ENCODE measurements around the gene SAMD4A.
"Not testable (repeated sequence)": the region's sequence is repeated elsewhere in the genome, so short reads cannot be mapped to it uniquely, and the experiment has no call there.

Gene SAMD4A

DNA sequence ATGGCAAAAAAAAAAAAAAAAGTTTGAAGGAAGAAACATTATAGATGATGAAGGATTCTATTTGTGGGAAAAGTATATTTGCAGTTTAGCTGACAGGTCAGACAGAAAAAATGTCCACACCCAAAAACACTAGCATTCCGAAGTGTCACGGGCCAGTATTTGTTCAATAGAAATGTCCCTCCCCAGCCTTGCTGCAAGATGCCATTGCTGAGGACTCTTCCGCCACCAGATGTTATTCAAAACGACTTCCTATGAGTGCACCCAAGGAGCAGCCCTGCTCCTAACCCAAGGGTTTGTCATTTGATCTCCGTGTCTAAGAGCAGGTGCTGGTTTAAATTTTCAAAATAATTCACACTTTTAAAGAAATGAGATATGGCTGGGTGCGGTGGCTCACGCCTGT, 172.6 kb downstream of the SAMD4A start:
- Histone ChIP-seq H3K4me3 (ENCODE audit: insufficient read length, low read depth) (no peak overlapping the region), H3K36me3 (ENCODE audit: insufficient read depth, insufficient read length, low read length) (peaks cover 46% of the 10 kb centered on the region), H3K4me1 (ENCODE audit: insufficient read depth, insufficient read length) (no peaks in the 10 kb centered on the region), H3K9me3 (ENCODE audit: insufficient read depth, low read length) (no peaks in the 10 kb centered on the region), H3K9ac (ENCODE audit: insufficient read length, low read depth) (no peak overlapping the region), H3K27me3 (ENCODE audit: insufficient read depth, insufficient read length) (no peaks in the 10 kb centered on the region)
- TF ChIP-seq SUZ12 (IDR thresholded peaks at IDR 0.05; ENCODE audit: extremely low read depth, insufficient read depth, insufficient read length) (no peak), YY1 (IDR thresholded peaks at IDR 0.05; ENCODE audit: insufficient read depth, insufficient read length) (no peak), ZNF274 (IDR thresholded peaks at IDR 0.05; ENCODE audit: low read depth, low read length) (no peak)
- DNase-seq (ENCODE audit: low read depth, low spot score), result no peak

DNA sequence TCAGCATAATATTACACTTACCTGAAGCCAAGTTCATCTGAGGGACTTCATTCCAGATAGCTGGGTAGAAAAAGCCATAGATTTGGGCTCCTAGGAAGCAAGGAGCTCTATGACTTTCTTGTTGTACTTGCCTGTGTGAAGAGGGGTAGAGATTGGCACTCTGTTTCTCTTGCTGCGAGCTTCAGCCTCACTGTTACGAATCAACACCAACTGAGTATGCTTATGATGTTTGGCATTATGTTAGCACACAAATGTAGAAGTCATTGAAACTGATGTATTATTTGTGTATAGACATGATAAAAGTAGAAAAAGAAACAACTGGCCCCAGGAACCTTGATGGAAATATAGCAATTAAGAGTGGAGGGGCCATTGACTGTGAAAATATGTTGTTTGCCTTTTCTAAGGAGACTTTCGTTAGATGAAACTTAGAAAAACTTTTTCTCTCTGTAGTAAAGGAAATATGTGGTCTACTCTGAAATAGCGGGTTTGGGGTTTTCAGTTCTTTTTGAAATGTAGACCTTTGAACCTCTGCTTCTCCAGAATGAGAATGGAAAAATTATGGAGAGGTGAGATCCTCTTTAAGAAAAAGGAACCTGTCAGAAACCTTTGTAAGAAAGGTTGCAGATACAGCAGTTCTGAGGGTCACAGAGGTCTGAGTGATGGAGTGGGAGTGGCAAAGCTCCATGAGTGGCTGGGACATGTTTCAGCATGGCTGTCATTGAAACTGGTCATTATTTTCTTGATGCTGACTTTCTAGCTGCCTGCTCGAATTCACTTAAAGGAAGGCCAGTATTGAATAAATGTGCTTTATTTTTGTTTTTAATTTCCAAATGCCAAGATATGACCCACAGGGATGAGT, 175.8 kb downstream of the SAMD4A start:
- DNase-seq (ENCODE audit: low read depth, low spot score), result no peak
- Histone ChIP-seq H3K9me3 (ENCODE audit: insufficient read depth, low read length) (no peaks in the 10 kb centered on the region), H3K36me3 (ENCODE audit: insufficient read depth, insufficient read length, low read length) (peaks cover 66% of the 10 kb centered on the region), H3K27me3 (ENCODE audit: insufficient read depth, insufficient read length) (no peaks in the 10 kb centered on the region), H3K4me1 (ENCODE audit: insufficient read depth, insufficient read length) (no peaks in the 10 kb centered on the region), H3K4me3 (ENCODE audit: insufficient read length, low read depth) (no peak overlapping the region), H3K9ac (ENCODE audit: insufficient read length, low read depth) (no peak overlapping the region)
- TF ChIP-seq ZNF274 (IDR thresholded peaks at IDR 0.05; ENCODE audit: low read depth, low read length) (no peak), SUZ12 (IDR thresholded peaks at IDR 0.05; ENCODE audit: extremely low read depth, insufficient read depth, insufficient read length) (no peak), YY1 (IDR thresholded peaks at IDR 0.05; ENCODE audit: insufficient read depth, insufficient read length) (no peak)

DNA sequence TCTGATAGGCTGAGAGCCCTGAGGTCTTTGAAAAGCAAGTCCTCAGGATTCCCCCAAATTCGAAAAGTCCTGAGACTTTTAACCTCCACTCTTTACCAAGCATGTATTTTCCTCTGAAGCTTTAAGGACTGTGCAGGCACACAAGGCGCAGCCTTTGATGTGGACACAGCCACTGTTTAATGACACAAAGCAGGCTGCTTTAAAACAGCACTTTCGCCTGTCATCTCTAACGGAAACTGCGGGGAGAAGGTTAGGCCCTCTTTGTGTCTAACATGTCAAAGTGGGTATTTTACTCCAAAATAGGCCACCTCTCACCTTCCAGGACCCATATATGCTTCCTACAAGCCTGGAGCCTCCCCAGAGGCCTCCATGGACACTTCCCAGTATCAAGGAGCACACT, 176.5 kb downstream of the SAMD4A start:
- DNase-seq (ENCODE audit: low read depth, low spot score), result no peak
- Histone ChIP-seq H3K9ac (ENCODE audit: insufficient read length, low read depth) (no peak overlapping the region), H3K9me3 (ENCODE audit: insufficient read depth, low read length) (no peaks in the 10 kb centered on the region), H3K4me1 (ENCODE audit: insufficient read depth, insufficient read length) (no peaks in the 10 kb centered on the region), H3K36me3 (ENCODE audit: insufficient read depth, insufficient read length, low read length) (peaks cover 66% of the 10 kb centered on the region), H3K27me3 (ENCODE audit: insufficient read depth, insufficient read length) (no peaks in the 10 kb centered on the region), H3K4me3 (ENCODE audit: insufficient read length, low read depth) (no peak overlapping the region)
- TF ChIP-seq ZNF274 (IDR thresholded peaks at IDR 0.05; ENCODE audit: low read depth, low read length), result no peak
- TF ChIP-seq YY1 (IDR thresholded peaks at IDR 0.05; ENCODE audit: insufficient read depth, insufficient read length), result no peak
- no peak for TF ChIP-seq SUZ12 (IDR thresholded peaks at IDR 0.05; ENCODE audit: extremely low read depth, insufficient read depth, insufficient read length)

DNA sequence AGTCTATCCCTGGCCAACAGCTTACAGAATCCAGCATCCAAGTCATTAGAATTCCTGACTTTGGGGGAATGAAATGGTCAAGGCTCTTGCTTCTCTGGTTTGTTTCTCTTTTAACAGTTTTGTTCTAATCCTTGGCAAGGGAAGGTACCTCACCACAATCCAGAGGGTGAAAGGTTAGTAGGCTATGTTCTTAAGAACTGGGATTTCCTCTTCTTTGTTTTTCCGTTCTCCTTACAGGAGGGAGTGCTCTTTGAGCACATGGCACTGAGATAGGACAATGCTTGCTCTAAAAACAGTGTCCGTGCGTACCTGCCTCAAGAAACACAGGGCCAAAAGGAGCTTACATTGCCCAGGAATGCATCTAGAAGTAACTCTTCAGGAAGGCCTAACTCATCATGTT, 179.1 kb downstream of the SAMD4A start:
- Histone ChIP-seq H3K36me3 (ENCODE audit: insufficient read depth, insufficient read length, low read length) (peaks cover 67% of the 10 kb centered on the region), H3K4me3 (ENCODE audit: insufficient read length, low read depth) (no peak overlapping the region), H3K9me3 (ENCODE audit: insufficient read depth, low read length) (no peaks in the 10 kb centered on the region), H3K4me1 (ENCODE audit: insufficient read depth, insufficient read length) (no peaks in the 10 kb centered on the region), H3K27me3 (ENCODE audit: insufficient read depth, insufficient read length) (no peaks in the 10 kb centered on the region), H3K9ac (ENCODE audit: insufficient read length, low read depth) (no peak overlapping the region)
- no peak for DNase-seq (ENCODE audit: low read depth, low spot score)
- TF ChIP-seq YY1 (IDR thresholded peaks at IDR 0.05; ENCODE audit: insufficient read depth, insufficient read length) (no peak), ZNF274 (IDR thresholded peaks at IDR 0.05; ENCODE audit: low read depth, low read length) (no peak), SUZ12 (IDR thresholded peaks at IDR 0.05; ENCODE audit: extremely low read depth, insufficient read depth, insufficient read length) (no peak)

DNA sequence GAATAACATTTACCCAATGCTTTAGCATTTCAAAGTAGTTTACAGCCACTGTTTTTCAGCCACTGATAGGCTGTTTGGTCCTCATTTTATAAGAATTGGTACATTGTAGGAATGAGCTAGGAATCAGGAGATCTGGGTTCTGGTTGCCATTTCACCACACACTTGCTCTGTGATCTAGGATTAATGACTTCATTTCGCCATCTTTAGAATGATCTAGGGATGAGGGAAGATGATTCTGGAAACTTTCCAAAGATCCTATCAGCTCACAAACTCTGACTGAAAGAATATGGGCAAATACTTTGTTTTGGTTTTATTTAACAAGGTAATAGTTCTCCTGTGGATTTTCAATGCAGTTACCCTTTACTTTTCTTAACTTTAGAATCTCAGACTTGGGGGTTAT, 180.7 kb downstream of the SAMD4A start:
- no peaks in the 10 kb centered on the region for H3K27me3 ChIP-seq (ENCODE audit: insufficient read depth, insufficient read length)
- H3K9me3 ChIP-seq (ENCODE audit: insufficient read depth, low read length), result no peaks in the 10 kb centered on the region
- DNase-seq (ENCODE audit: low read depth, low spot score), result no peak
- H3K9ac ChIP-seq (ENCODE audit: insufficient read length, low read depth), result no peak overlapping the region
- no peak overlapping the region for H3K4me3 ChIP-seq (ENCODE audit: insufficient read length, low read depth)
- peaks cover 74% of the 10 kb centered on the region for H3K36me3 ChIP-seq (ENCODE audit: insufficient read depth, insufficient read length, low read length)
- TF ChIP-seq SUZ12 (IDR thresholded peaks at IDR 0.05; ENCODE audit: extremely low read depth, insufficient read depth, insufficient read length) (no peak), YY1 (IDR thresholded peaks at IDR 0.05; ENCODE audit: insufficient read depth, insufficient read length) (no peak), ZNF274 (IDR thresholded peaks at IDR 0.05; ENCODE audit: low read depth, low read length) (no peak)
- no peaks in the 10 kb centered on the region for H3K4me1 ChIP-seq (ENCODE audit: insufficient read depth, insufficient read length)

DNA sequence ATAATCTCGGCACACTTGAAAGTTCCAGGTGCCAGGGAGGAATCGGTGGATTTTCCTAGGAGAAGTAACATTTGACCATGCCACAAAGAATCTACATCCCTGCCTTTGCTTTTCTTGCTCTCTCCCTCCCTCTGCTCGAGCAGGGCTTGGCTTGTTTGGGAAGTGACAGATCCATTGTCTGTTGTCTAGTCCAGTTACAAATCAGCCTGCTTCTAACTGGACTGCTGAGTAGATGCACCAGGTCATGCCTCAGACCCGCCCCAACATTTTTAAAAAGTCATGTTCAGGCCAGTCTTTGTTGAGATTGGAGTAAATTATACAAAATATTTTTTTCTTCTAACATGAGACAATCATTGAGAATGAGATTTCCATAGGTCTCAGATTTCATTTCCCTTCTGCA, 182.3 kb downstream of the SAMD4A start:
- no peak for DNase-seq (ENCODE audit: low read depth, low spot score)
- no peaks in the 10 kb centered on the region for H3K27me3 ChIP-seq (ENCODE audit: insufficient read depth, insufficient read length)
- H3K36me3 ChIP-seq (ENCODE audit: insufficient read depth, insufficient read length, low read length), result peaks cover 73% of the 10 kb centered on the region
- TF ChIP-seq YY1 (IDR thresholded peaks at IDR 0.05; ENCODE audit: insufficient read depth, insufficient read length), result no peak
- no peak for TF ChIP-seq SUZ12 (IDR thresholded peaks at IDR 0.05; ENCODE audit: extremely low read depth, insufficient read depth, insufficient read length)
- TF ChIP-seq ZNF274 (IDR thresholded peaks at IDR 0.05; ENCODE audit: low read depth, low read length), result no peak
- no peak overlapping the region for H3K9ac ChIP-seq (ENCODE audit: insufficient read length, low read depth)
- no peak overlapping the region for H3K4me3 ChIP-seq (ENCODE audit: insufficient read length, low read depth)
- H3K9me3 ChIP-seq (ENCODE audit: insufficient read depth, low read length), result no peaks in the 10 kb centered on the region
- H3K4me1 ChIP-seq (ENCODE audit: insufficient read depth, insufficient read length), result no peaks in the 10 kb centered on the region

DNA sequence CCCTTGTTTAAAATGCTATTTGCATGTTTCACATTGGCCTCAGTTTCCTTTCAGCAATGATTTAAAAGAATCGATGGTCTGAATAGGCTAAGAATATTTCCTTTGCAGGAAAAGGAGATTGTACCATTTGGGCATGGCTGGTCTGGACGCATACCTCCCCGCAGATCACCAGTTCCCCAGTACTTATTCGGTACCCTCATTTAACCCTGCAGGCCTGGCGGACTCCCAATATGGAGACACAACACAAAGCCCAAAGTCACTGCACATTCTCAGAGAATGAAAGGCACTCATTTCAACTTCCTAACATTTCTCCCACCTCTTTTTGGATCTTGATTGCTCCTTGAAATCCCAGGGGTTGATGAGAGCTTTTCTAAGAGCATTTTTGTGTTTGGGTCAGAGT, 182.8 kb downstream of the SAMD4A start:
- DNase-seq (ENCODE audit: low read depth, low spot score), result no peak
- peaks cover 75% of the 10 kb centered on the region for H3K36me3 ChIP-seq (ENCODE audit: insufficient read depth, insufficient read length, low read length)
- TF ChIP-seq SUZ12 (IDR thresholded peaks at IDR 0.05; ENCODE audit: extremely low read depth, insufficient read depth, insufficient read length) (no peak), ZNF274 (IDR thresholded peaks at IDR 0.05; ENCODE audit: low read depth, low read length) (no peak), YY1 (IDR thresholded peaks at IDR 0.05; ENCODE audit: insufficient read depth, insufficient read length) (no peak)
- H3K27me3 ChIP-seq (ENCODE audit: insufficient read depth, insufficient read length), result no peaks in the 10 kb centered on the region
- no peaks in the 10 kb centered on the region for H3K4me1 ChIP-seq (ENCODE audit: insufficient read depth, insufficient read length)
- no peaks in the 10 kb centered on the region for H3K9me3 ChIP-seq (ENCODE audit: insufficient read depth, low read length)
- H3K9ac ChIP-seq (ENCODE audit: insufficient read length, low read depth), result no peak overlapping the region
- no peak overlapping the region for H3K4me3 ChIP-seq (ENCODE audit: insufficient read length, low read depth)

DNA sequence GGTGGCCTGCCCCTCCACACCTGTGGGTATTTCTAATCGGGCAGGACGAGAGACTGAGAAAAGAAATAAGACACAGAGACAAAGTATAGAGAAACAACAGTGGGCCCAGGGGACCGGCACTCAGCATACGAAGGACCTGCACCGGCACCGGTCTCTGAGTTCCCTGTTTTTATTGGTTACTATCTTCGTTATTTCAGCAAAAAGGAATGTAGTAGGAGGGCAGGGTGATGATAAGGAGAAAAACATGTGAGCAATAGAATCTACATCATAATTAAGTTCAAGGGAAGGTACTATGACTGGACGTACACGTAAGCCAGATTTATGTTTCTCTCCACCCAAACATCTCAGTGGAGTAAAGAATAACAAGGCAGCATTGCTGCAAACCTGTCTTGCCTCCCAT, 185.7 kb downstream of the SAMD4A start:
- not testable (repeated sequence) for H3K9me3 ChIP-seq (ENCODE audit: insufficient read depth, low read length); DNase-seq (ENCODE audit: low read depth, low spot score); H3K27me3 ChIP-seq (ENCODE audit: insufficient read depth, insufficient read length); H3K4me3 ChIP-seq (ENCODE audit: insufficient read length, low read depth); H3K9ac ChIP-seq (ENCODE audit: insufficient read length, low read depth); H3K4me1 ChIP-seq (ENCODE audit: insufficient read depth, insufficient read length)
- peaks cover 75% of the 10 kb centered on the region for H3K36me3 ChIP-seq (ENCODE audit: insufficient read depth, insufficient read length, low read length)

DNA sequence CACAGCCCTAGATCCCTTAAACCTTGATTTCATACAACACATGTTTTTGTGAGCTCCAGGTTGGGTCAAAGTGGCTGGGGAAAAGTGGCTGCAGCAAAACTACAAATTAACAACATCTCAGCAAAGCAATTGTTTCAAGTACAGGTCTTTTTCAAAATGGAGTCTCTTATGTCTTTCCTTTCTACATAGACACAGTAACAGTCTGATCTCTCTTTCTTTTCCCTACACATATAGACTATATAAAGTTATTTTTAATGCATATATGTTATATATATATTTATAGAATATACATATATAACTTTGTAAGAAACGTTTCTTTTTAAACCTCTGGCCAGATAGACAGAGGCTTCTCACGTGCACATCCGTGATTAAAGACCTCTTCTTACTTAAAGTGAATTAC, 186.5 kb downstream of the SAMD4A start:
- not testable (repeated sequence) for DNase-seq (ENCODE audit: low read depth, low spot score); H3K4me1 ChIP-seq (ENCODE audit: insufficient read depth, insufficient read length); H3K9ac ChIP-seq (ENCODE audit: insufficient read length, low read depth); H3K27me3 ChIP-seq (ENCODE audit: insufficient read depth, insufficient read length); H3K9me3 ChIP-seq (ENCODE audit: insufficient read depth, low read length); H3K4me3 ChIP-seq (ENCODE audit: insufficient read length, low read depth)
- H3K36me3 ChIP-seq (ENCODE audit: insufficient read depth, insufficient read length, low read length), result peaks cover 75% of the 10 kb centered on the region
